Ramos (cell line): ENCODE measurements around the gene DAB1.

ENCODE experiments used
- in situ Hi-C: fragments of 300-500 bp; cut with MboI; formaldehyde crosslinking; loops from one replicate; pipeline ENCODE4 v1.14.3; 2022; ENCODE audit warnings: low sequenced_read_pairs; ENCODE audit not compliant: unreplicated experiment

The DAB1 gene

DNA sequence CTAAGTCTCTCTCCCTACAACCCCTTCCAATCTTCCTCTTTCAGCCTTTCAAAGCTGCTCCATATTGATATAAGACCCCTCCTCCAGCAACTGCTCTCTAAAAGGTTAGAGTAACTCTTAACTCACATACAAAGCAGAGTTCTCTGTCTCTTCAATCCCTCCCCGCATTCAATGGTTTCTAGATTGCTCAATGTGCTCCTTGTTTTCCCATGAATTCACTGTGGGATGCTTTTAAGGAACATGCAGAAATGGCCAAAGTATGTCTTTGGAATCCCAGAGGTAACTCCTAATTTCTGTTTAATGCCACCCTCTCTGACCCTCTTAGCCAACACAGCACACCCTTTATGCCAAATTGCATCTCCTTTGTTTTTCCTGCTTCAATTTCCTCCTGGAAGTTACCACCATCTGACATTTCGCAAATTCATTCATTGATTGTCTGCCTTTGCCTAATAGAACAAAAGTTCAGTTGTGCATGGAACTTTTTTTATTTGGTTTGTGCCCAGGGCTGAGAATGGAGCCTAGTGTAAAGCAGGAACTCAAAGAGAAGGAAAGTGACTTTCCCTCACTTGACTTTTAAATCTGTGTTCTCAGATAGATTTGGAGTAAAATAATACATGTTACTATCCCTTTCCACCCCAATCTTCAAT lies 285.3 kb downstream of the DAB1 start:
- in situ Hi-C loops: no loop called here

GRCh38 chr1:57137980-57138379 lies 285.9 kb downstream of the DAB1 start:
- in situ Hi-C loops: no loop called here

- in situ Hi-C loops: no loop called here
Measured at GRCh38 chr1:57134803-57135202, 289.1 kb downstream of the DAB1 start.

- in situ Hi-C loops: no loop called here
Measured at GRCh38 chr1:57133686-57134085, 290.2 kb downstream of the DAB1 start.

DNA sequence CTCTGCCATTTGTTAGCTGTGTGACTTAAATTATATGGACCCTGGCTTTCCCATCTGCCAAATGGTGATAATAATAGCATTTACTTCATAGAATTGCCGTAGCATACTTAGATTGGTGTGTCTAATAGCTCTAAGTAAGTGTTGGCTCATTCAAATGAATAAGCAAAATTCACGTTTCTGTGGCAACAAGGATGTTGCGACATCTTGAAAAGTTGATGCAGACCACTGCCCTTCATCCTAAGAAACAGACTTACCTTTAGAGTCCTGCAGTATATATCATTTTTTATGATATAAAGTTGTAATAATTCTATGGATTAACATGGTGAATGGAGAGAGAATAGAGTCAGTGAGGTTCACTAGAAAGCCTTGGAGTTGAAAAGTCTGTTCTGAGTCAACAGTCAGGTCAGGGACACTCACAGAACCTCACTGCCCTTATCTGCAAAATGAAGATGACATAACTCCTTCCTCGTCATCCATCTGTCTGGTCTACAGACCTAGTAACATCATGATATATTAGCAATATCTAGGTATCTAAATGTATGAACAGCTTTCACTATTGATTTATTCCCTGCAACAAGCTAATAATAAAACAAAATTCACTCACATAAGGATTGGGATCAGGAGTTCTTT lies 290.8 kb downstream of the DAB1 start:
- in situ Hi-C loops: no loop called here

DNA sequence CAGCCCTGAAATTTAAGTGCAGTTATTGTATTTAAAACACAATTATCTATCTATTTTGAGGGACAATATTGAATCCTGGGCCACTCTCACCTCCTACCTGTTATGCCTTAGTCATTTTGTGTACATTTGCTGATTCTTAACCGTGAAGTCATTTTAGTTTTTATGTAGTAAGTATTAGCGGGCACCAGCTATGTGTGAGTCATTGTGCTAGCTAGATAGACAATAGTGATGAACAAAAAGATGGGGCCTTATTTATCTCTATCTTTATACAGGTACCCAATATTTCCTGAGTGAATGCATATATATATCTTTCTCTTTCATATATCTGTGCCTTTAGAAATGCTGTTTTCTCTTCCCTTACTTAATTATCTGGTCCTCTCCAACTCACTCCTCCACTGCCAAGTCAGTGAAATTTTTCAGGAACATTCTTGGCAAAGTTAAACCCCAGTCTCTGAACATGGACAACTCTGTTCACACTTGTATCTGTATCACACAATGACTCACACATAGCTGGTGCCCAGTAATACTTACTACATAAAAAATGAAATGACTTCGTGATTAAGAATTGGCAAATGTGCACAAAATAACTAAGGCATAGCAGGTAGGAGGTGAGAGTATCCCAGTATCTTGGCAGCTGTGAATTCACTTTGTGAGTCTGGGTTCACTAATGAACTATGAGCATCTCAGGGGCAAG lies 292.0 kb downstream of the DAB1 start:
- in situ Hi-C loops: no loop called here

DNA sequence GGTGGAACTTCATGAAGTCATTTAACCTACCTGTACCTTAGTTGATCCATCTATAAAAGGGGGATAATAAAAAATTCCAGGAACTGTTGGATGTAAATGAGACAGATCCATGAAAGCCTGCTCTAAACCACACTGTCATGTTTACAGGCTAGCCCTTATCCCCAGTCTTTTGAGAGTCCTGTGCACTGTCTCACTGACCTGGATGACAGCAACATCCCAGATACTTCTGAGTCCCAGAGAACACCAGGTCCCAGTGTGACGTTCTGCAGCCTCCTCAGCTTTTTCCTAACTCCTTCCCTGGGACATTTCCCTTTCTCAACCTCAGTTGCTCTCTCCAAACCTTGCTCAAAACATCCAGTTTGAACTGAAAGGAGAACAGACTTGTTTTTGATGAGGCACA lies 292.6 kb downstream of the DAB1 start:
- in situ Hi-C loops: no loop called here

- in situ Hi-C loops: no loop called here
Measured at GRCh38 chr1:57129865-57130264, 294.0 kb downstream of the DAB1 start.

DNA sequence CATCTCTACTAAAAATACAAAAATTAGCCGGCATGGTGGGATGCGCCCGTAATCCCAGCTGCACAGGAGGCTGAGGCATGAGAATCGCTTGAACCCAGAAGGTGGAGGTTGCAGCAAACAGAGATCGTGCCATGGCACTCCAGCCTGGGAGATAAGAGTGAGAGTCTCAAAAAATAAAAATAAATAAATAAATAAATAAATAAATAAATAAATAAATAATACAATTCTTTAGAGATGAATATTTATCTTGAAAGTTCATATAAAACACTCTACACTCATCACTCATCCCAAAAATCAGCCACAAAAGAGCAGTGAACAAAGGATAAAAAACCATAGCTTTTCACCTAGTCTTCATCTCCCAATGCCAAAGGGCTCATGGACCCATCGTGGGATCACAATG lies 295.9 kb downstream of the DAB1 start:
- in situ Hi-C loops: no loop called here

DNA sequence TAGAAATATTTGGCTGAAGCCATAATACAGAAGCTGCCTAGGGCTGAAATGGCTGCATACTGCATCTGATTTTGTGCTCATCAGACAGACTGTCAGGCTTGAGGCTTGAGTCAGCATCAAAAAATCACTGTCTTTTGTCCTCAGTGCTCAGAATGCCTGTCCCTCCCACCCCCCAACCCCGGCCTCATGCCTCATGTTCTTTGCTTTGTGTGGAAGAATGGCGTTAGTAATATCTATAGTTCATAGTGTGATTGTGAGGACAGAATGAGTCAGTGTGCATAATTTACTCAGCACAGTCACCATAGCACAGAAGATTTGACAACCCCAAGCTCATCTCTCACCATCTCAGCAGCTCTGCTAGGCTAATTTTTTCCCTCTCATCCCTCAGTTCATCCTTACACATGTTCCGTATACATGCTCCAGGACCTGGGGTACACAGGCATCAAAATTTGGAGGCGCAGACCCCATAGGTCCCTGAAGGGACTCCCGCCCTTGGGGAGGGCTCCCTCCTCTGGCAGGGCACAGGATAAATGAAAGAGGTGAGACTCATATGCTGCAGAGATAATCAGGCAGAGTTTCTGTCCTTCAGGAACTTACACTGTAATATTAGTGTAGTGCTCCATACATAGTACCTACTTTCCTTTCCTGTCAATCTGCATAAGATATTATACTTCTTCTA lies 299.0 kb downstream of the DAB1 start:
- in situ Hi-C loops: no loop called here

DNA sequence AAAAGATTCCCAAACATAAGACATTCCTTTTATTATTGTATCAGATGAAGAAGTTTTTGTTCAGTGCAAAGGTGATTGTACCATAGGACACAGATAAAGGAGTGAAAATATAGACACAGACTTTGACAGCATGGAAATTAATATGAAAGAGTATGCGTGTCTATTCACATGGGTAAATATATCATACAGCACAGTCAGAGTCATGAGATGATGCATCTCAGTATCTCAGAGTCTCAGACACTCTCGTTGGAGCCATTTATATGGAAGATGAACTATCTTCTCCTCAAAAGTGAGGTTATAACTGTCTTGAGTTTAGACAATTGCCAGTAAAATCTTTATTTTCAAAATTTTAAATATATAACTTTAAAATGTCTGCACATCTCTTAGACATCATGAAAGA lies 299.7 kb downstream of the DAB1 start:
- in situ Hi-C loops: no loop called here

DNA sequence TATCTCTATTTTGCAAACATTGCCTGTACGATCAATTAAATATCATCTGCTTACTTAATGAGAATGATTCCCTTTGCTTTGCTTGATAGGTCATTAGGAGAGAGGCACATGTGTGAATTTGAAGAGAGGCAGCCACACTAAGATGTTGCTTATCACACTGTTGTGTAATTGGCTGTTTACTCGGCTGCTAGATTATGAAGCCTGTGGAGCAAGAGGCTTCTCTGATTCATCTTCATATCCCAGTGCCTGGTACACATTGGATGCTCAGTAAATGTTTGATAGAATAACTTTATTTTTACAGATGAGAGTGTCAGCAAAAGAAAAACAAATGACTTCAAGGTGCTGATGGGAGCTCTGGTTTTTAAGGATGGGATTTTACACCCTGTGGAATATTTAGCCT lies 301.8 kb downstream of the DAB1 start:
- in situ Hi-C loops: no loop called here

DNA sequence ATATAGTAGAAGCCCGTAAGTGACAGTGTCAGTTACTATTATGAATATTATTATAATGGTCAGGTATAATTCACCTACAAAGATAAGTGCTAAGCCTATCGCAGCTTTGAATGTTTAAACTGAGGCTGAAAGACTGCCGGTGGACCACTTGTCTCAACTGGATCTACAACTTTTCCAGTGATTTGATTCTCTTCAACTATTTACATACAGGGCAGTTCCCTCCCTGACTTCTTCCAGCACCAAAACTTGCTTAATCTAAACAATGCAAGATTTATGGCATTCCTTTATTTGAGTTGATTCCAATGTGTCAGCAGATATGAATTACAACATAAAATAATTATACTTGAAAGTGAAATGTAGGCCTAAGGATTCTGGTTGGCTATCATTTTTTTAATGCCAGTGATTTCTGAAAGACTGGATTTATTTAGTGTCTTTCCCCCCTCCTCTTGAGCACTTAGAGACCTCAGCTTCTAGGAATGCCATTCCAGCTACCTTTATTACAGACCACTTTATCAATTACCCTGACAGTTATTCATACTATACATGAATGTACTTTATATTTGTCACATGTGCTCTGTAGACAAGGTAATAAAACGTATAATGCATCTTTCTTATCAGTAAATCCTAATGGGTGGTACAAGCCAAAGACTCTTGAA lies 304.8 kb downstream of the DAB1 start:
- in situ Hi-C loops: no loop called here

GRCh38 chr1:57117753-57118152 lies 306.1 kb downstream of the DAB1 start:
- in situ Hi-C loops: no loop called here

DNA sequence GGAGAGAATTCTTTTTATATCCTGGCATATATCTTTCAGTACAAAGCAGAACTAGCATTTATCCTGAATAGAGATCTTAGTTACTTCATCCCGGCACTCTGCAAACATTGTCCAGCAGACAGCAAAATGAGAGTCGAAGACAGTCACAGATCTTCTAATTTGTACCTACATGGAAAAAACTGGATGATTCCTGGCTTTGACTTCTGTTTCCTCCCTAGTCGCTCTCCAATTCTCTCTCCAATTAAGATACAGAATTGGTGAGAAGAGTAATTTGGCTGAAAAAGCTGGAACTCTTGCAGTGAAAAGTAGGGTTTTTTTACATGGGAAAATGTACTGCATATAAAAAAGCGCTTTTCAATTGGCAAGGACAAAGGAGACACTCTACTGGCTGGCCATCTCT lies 307.0 kb downstream of the DAB1 start:
- in situ Hi-C loops: no loop called here

GRCh38 chr1:57115030-57115614 lies 308.7 kb downstream of the DAB1 start:
- in situ Hi-C loops: no loop called here

DNA sequence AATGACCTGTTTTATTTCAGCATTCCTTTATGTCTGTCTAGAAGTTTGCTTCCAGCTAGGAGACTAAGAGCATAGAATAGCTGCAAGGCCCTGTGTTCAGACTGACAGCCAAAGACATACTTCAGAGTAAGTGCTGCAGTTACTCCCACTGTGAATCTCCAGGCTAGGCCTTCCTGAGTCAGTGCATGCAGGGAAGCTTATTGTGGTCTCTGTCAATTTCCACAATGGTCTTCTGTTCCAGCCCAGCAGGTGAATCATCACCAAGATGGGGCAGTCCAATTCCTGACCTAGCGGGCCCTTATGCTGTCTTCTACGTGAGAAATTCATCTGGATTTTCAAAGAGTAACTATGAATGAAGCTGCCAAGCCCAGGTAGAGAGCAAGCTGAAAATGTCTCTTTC lies 311.7 kb downstream of the DAB1 start:
- in situ Hi-C loops: no loop called here

DNA sequence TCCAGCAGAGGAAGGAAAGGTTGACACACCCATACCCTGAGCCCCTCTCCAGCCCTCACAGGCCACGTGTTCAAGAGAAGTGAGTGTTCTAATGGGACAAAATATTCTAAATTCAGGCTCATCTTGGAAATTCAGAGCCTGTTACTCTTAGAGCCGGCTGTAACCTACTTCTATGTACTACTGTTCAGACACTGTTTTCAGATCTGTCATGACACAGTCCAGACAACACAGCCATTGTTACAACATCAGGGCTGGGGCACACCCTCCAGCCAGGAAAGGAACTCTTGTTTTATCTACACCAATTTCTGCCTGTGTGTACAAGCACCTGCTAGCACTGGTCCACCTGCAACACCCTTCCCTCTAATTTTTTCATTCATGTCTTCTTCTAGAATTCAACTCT lies 312.7 kb downstream of the DAB1 start:
- in situ Hi-C loops: no loop called here

DNA sequence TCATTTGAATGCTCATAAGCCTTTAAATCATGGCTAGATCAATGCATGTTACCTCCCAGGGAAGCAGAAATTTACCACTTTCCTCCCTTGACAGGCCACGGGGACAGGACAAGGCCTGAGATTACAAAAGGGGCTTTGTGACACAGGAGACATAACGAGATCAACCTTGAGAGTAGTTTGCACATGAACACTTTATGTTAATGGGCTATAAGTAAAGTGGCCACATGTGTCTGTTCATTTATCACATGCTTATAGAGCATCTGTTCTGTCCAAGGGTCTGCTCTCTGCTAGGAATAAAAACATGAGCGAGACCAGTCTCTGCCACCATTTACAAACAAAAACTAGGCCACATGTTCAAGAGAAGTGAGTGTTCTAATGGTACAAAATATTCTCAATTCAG lies 314.0 kb downstream of the DAB1 start:
- in situ Hi-C loops: no loop called here

- in situ Hi-C loops: no loop called here
Measured at GRCh38 chr1:57109247-57109646, 314.6 kb downstream of the DAB1 start.
